GM13977 (cell line): ENCODE data around the gene SMCP.

ENCODE experiments used
- DNase-seq: peaks from one replicate; pipeline ENCODE4 v3.0.0; 2012; ENCODE audit warnings: low spot score
- CTCF ChIP-seq: IDR thresholded peaks from 2 replicates; pipeline ENCODE4 v1.5.1; 2012; ENCODE audit warnings: mild to moderate bottlenecking, control low read depth; ENCODE audit not compliant: insufficient read depth; ENCODE audit errors: extremely low read depth, missing control alignments
- in situ Hi-C: fragments of 300-500 bp; cut with MboI; formaldehyde crosslinking; loops from one replicate; pipeline ENCODE4 v1.12.0; 2022; ENCODE audit warnings: low sequenced_read_pairs, low pct_unique_long_range_greater_than_20kb, mixed read lengths, inconsistent platforms; ENCODE audit not compliant: unreplicated experiment

Gene SMCP

GRCh38 chr1:152860129-152860528, 18.0 kb upstream of the SMCP start:
- in situ Hi-C loops = no loop called here
- TF ChIP-seq CTCF = no peak
- no peak for DNase-seq

GRCh38 chr1:152861374-152861773, 16.7 kb upstream of the SMCP start:
- no peak for TF ChIP-seq CTCF
- in situ Hi-C loops = no loop called here
- no peak for DNase-seq

GRCh38 chr1:152864443-152864842, 13.7 kb upstream of the SMCP start:
- no peak for DNase-seq
- in situ Hi-C loops = no loop called here
- TF ChIP-seq CTCF = no peak

GRCh38 chr1:152866321-152866720, 11.8 kb upstream of the SMCP start:
- no peak for DNase-seq
- in situ Hi-C loops = no loop called here
- TF ChIP-seq CTCF = no peak

- in situ Hi-C loops = loop anchor here (10.0 kb wide), 1 partner anchor 55 kb away; no protein-coding TSS in a partner anchor
- peak; percentile 76 for DNase-seq
- TF ChIP-seq CTCF = peak; percentile 85
Measured at GRCh38 chr1:152869808-152870419, 8.2 kb upstream of the SMCP start.

- TF ChIP-seq CTCF = peak; percentile 50
- DNase-seq = no peak
- in situ Hi-C loops = loop anchor here (10.0 kb wide), 1 partner anchor 54 kb away; no protein-coding TSS in a partner anchor
Measured at GRCh38 chr1:152870831-152871730, 7.0 kb upstream of the SMCP start.
